A549 (cell line): ENCODE data around the gene SPINDOC.

ENCODE experiments used
- CEBPB ChIP-seq, 2 experiments: fragments of >200 bp in 1 of 2; sonication (Bioruptor Twin) in 1 of 2; formaldehyde crosslinking in 1 of 2; IDR thresholded peaks; 2 replicates each; pipeline ENCODE4 v1.6.1; 2012 to 2016
- ESRRA ChIP-seq: fragments of 150-350 bp; IDR thresholded peaks from 2 replicates; pipeline ENCODE4 v1.6.1; 2014; ENCODE audit warnings: mild to moderate bottlenecking, low read length, borderline replicate concordance
- FOSL2 ChIP-seq, 2 experiments: fragments of 450-650 bp in 1 of 2; fragments of >200 bp in 1 of 2; sonication (Bioruptor Twin) in 1 of 2; formaldehyde crosslinking; IDR thresholded peaks; 2 replicates each; pipeline versions ENCODE4 v1.5.0 to v1.6.1; 2016 to 2020; ENCODE audit warnings: mild to moderate bottlenecking in 1 of 2, moderate library complexity in 1 of 2
- MYC ChIP-seq: IDR thresholded peaks from 2 replicates; pipeline ENCODE4 v1.6.1; 2012; ENCODE audit warnings: mild to moderate bottlenecking, inconsistent platforms, low read length, improper control_type of control experiment, borderline replicate concordance
- PHF8 ChIP-seq: fragments of 200-600 bp; sonication (generic); IDR thresholded peaks from 2 replicates; pipeline ENCODE4 v1.6.1; 2016; ENCODE audit warnings: low read depth, mild to moderate bottlenecking, antibody characterized with exemption, moderate library complexity, borderline replicate concordance
- POLR2A ChIP-seq: IDR thresholded peaks from 2 replicates; pipeline ENCODE4 v1.6.1; 2012; ENCODE audit warnings: mild to moderate bottlenecking, low read length
- RCOR1 ChIP-seq: fragments of 150-350 bp; IDR thresholded peaks from 2 replicates; pipeline ENCODE4 v1.6.1; 2014; ENCODE audit warnings: antibody characterized with exemption, low read length, low read depth
- SMC3 ChIP-seq: fragments of >200 bp; sonication (Bioruptor Twin); formaldehyde crosslinking; IDR thresholded peaks from 3 replicates; pipeline ENCODE4 v1.6.1; 2018; ENCODE audit warnings: inconsistent platforms
- SREBF2 ChIP-seq: fragments of 450-650 bp; IDR thresholded peaks from 2 replicates; pipeline ENCODE4 v1.6.1; 2014; ENCODE audit warnings: mild to moderate bottlenecking, moderate library complexity
- ZC3H11A ChIP-seq: fragments of 450-650 bp; IDR thresholded peaks from 2 replicates; pipeline ENCODE4 v1.6.1; 2014; ENCODE audit warnings: antibody characterized with exemption, mild to moderate bottlenecking
- TF ChIP-seq, protein P1 (sequence below): fragments of >200 bp; sonication (Bioruptor Twin); formaldehyde crosslinking; IDR thresholded peaks from 3 replicates; pipeline ENCODE4 v1.5.1; 2016
- TF ChIP-seq, protein P2 (sequence below): IDR thresholded peaks from 2 replicates; pipeline ENCODE4 v1.6.1; 2012

DNA sequence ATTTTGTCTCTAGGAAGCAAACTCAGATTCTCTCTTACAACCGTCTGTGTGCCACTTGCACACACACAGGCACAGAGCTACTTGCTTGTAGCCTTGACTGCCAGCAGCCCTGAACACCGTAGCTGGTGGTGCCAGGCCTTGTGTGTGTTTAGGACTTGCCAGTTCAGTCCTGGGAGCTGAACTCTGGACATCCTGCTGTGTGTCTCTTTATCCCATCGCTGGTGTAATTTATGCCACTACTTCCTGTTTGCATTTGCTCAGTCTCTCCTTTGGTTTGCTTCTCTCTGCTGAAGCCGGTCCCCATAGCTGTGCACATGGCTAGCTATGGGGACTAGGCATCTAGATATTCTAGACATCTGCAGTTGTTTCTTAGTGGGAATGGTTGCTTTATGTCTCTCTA is 49.7 kb downstream of the SPINDOC start:
- TF ChIP-seq, protein P1, sequence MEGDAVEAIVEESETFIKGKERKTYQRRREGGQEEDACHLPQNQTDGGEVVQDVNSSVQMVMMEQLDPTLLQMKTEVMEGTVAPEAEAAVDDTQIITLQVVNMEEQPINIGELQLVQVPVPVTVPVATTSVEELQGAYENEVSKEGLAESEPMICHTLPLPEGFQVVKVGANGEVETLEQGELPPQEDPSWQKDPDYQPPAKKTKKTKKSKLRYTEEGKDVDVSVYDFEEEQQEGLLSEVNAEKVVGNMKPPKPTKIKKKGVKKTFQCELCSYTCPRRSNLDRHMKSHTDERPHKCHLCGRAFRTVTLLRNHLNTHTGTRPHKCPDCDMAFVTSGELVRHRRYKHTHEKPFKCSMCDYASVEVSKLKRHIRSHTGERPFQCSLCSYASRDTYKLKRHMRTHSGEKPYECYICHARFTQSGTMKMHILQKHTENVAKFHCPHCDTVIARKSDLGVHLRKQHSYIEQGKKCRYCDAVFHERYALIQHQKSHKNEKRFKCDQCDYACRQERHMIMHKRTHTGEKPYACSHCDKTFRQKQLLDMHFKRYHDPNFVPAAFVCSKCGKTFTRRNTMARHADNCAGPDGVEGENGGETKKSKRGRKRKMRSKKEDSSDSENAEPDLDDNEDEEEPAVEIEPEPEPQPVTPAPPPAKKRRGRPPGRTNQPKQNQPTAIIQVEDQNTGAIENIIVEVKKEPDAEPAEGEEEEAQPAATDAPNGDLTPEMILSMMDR: no peak
- TF ChIP-seq POLR2A (no peak), FOSL2 (IDR thresholded peaks at IDR 0.05) (no peak), FOSL2 (CRISPR knock-in tag; IDR thresholded peaks at IDR 0.05) (no peak), MYC (no peak), ESRRA (no peak), ZC3H11A (no peak), CEBPB (IDR thresholded peaks at IDR 0.05) (no peak), PHF8 (no peak), SMC3 (no peak), RCOR1 (no peak), SREBF2 (no peak)
- TF ChIP-seq, protein P2, sequence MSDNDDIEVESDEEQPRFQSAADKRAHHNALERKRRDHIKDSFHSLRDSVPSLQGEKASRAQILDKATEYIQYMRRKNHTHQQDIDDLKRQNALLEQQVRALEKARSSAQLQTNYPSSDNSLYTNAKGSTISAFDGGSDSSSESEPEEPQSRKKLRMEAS: no peak
